C4-2B (cell line): Measurements from ENCODE around the gene HOXB1.
"Not testable (repeated sequence)": the region's sequence is repeated elsewhere in the genome, so short reads cannot be mapped to it uniquely, and the experiment has no call there.

ENCODE experiments used
- H3K27ac ChIP-seq: fragments of 450-650 bp; 2 replicates; pipeline ENCODE4 v1.5.1; 2017
- ZFX ChIP-seq: fragments of 450-650 bp; IDR thresholded peaks from 2 replicates; pipeline ENCODE4 v1.6.1; 2017
- TF ChIP-seq, protein P1 (sequence below): fragments of 450-650 bp; conservative IDR thresholded peaks from 2 replicates; pipeline ENCODE4 v1.5.1; 2017; ENCODE audit warnings: mild to moderate bottlenecking

The HOXB1 gene

GRCh38 chr17:48515925-48516900, 14.6 kb downstream of the HOXB1 start:
- H3K27ac ChIP-seq: no peak overlapping the region
- TF ChIP-seq, protein P1, sequence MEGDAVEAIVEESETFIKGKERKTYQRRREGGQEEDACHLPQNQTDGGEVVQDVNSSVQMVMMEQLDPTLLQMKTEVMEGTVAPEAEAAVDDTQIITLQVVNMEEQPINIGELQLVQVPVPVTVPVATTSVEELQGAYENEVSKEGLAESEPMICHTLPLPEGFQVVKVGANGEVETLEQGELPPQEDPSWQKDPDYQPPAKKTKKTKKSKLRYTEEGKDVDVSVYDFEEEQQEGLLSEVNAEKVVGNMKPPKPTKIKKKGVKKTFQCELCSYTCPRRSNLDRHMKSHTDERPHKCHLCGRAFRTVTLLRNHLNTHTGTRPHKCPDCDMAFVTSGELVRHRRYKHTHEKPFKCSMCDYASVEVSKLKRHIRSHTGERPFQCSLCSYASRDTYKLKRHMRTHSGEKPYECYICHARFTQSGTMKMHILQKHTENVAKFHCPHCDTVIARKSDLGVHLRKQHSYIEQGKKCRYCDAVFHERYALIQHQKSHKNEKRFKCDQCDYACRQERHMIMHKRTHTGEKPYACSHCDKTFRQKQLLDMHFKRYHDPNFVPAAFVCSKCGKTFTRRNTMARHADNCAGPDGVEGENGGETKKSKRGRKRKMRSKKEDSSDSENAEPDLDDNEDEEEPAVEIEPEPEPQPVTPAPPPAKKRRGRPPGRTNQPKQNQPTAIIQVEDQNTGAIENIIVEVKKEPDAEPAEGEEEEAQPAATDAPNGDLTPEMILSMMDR: no peak
- no peak for TF ChIP-seq ZFX

DNA sequence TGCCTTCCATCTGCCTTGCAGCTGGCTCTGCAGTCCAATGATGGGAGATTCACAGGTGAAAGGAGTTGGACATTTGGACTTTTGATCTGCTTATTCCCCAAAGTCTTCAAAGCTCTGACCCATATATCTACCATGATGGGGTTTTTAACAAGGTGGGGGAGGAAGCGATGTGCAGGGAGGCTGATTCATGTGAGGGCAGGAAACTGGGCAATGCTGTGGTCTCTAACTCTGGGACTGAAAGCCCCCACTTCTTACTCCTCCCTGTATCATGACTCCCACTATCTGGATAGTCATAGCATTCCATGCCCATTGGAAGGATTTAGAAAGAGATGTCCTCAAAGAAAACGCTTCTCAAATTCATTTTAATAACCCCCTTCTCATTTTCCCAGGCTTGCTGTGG, 16.3 kb downstream of the HOXB1 start:
- no peak for TF ChIP-seq ZFX
- TF ChIP-seq, protein P1: no peak
- no peak overlapping the region for H3K27ac ChIP-seq

DNA sequence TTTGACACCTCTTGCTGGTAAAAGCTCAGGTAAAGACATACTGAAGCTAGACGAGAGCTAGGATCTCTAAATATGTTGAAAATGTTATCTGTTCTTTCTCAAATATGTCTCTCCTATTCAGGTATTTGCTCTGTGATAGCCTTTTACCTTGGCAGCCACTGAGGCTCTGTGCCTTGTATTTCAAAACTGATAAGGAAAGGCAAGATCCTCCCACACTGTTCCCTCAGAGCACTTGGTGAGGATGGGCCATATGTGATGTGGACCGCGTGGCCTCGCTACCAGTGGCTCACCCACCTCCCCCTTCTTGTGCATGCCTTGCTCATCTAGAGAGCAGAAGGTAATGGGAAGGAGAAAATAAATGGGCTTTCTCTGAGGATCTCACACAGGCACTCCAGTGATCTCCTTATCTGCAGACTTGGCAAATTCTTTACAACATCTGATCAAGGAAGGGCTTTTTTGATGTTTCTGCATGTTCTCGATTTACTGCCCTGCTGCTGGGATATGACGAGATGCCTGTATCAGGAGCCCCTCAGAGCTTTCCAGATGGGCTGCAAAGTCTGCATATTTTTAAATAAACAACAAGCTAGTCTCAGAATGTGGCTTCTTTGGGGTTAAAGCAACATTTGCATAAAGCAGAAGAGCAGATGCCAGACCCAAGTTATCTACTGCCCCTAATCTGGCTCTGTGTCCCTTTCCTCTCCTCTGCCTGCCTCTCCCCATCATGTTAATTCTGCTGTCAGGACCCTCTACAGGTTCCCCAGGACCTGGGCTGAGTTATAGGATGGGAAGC, 16.9 kb downstream of the HOXB1 start:
- H3K27ac ChIP-seq: no peak overlapping the region
- TF ChIP-seq ZFX: no peak
- TF ChIP-seq, protein P1: no peak

DNA sequence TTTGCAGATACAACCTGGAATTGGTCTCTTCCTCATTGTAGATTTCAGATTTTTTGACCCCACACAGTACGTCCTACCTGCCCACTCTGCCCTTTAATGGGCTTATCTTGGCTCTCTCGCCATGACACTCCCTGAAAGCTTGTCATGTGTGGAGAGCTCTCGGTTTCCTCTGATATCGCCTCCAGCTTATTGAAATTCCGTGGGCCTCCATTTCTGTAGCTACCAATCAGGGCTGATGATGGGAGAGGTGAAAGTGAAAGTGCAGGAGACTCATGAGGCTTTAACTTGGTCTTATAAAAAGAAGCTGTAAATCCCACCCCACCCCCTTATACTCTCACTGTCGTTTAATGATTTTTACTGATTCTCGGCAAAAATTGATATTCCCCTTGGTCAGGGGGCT, 17.7 kb downstream of the HOXB1 start:
- H3K27ac ChIP-seq: no peak overlapping the region
- TF ChIP-seq, protein P1: no peak
- no peak for TF ChIP-seq ZFX

- no peak for TF ChIP-seq ZFX
- TF ChIP-seq, protein P1: no peak
- no peak overlapping the region for H3K27ac ChIP-seq
Measured at GRCh38 chr17:48510761-48511604, 19.8 kb downstream of the HOXB1 start.

DNA sequence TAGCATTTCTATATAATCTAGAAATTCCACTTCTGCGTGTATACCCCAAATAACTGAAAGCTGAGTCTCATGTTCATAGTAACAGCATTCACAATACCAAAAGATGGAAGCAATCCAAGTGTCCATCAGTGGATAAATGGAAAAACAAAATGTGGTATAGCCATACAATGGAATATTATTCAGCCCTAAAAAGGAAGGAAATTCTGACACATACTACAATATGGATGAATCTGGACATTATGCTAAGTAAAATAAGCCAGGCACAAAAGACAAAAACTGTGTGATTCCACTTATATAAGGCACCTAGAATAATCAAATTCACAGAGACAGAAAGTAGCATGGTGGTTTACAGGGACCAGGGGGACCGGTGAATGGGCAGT, 20.4 kb downstream of the HOXB1 start:
- H3K27ac ChIP-seq: no peak overlapping the region

GRCh38 chr17:48509708-48510107, 21.1 kb downstream of the HOXB1 start:
- not testable (repeated sequence) for H3K27ac ChIP-seq

More for the DNA sequence above, 20.4 kb downstream of the HOXB1 start:
- no peak for TF ChIP-seq ZFX
- TF ChIP-seq, protein P1: no peak
